H9 (cell line): ENCODE results near the gene DCLRE1A. TPM values are rescaled to one million over a fixed set of nuclear protein-coding genes. Genes with fewer than 3 reads are reported as not detected.

Source experiments
- DNase-seq: peaks from one replicate; pipeline ENCODE4 v3.0.0-alpha.2; 2017
- H2AFZ ChIP-seq: one replicate; pipeline ENCODE4 v1.6.1; 2013; ENCODE audit warnings: mild to moderate bottlenecking, low read length, control low read depth, moderate library complexity
- H2AK5ac ChIP-seq: 2 replicates; pipeline ENCODE4 v1.6.1; 2013; ENCODE audit warnings: low read length, control low read depth, mixed read lengths; ENCODE audit not compliant: insufficient read length
- H2BK120ac ChIP-seq: one replicate; pipeline ENCODE4 v1.6.1; 2013; ENCODE audit warnings: low read depth, mild to moderate bottlenecking, low read length, control low read depth, inconsistent platforms; ENCODE audit not compliant: poor library complexity, severe bottlenecking
- H2BK12ac ChIP-seq: 2 replicates; pipeline ENCODE4 v1.6.1; 2013; ENCODE audit warnings: low read length, control low read depth, mixed read lengths, low read depth; ENCODE audit not compliant: insufficient read length
- H2BK15ac ChIP-seq: 2 replicates; pipeline ENCODE4 v1.6.1; 2013; ENCODE audit warnings: low read depth, low read length, control low read depth
- H2BK20ac ChIP-seq: one replicate; pipeline ENCODE4 v1.6.1; 2013; ENCODE audit warnings: low read depth, mild to moderate bottlenecking, low read length, control low read depth, inconsistent platforms; ENCODE audit not compliant: poor library complexity, severe bottlenecking
- H2BK5ac ChIP-seq: 2 replicates; pipeline ENCODE4 v1.6.1; 2013; ENCODE audit warnings: low read length, control low read depth, mixed read lengths; ENCODE audit not compliant: insufficient read length
- H3K14ac ChIP-seq: 2 replicates; pipeline ENCODE4 v1.6.1; 2013; ENCODE audit warnings: low read length, control low read depth; ENCODE audit not compliant: insufficient read depth
- H3K18ac ChIP-seq: 2 replicates; pipeline ENCODE4 v1.6.1; 2013; ENCODE audit warnings: low read depth, mild to moderate bottlenecking, mixed read lengths, low read length, control low read depth; ENCODE audit not compliant: insufficient read length
- H3K23ac ChIP-seq: 2 replicates; pipeline ENCODE4 v1.6.1; 2013; ENCODE audit warnings: low read length, control low read depth, mixed read lengths, low read depth; ENCODE audit not compliant: insufficient read length
- H3K23me2 ChIP-seq: 2 replicates; pipeline ENCODE4 v1.6.1; 2013; ENCODE audit warnings: low read depth, mild to moderate bottlenecking, mixed read lengths, low read length, control low read depth; ENCODE audit not compliant: insufficient read length, poor library complexity, severe bottlenecking
- H3K27ac ChIP-seq: 2 replicates; pipeline ENCODE4 v1.5.1; 2013; ENCODE audit warnings: low read length, control low read depth, mixed read lengths, low read depth; ENCODE audit not compliant: insufficient read length
- H3K27me3 ChIP-seq: 2 replicates; pipeline ENCODE4 v1.6.1; 2013; ENCODE audit warnings: low read length, control low read depth, inconsistent platforms; ENCODE audit not compliant: insufficient read depth
- H3K4ac ChIP-seq: 2 replicates; pipeline ENCODE4 v1.6.1; 2013; ENCODE audit warnings: low read depth, mild to moderate bottlenecking, control low read depth, inconsistent platforms, low read length, moderate library complexity
- H3K4me1 ChIP-seq: 2 replicates; pipeline ENCODE4 v1.6.1; 2013; ENCODE audit warnings: low read length, control low read depth, inconsistent platforms; ENCODE audit not compliant: insufficient read depth
- H3K4me2 ChIP-seq: 2 replicates; pipeline ENCODE4 v1.6.1; 2013; ENCODE audit warnings: low read length, control low read depth, mixed read lengths; ENCODE audit not compliant: insufficient read length, insufficient read depth
- H3K56ac ChIP-seq: 2 replicates; pipeline ENCODE4 v1.6.1; 2013; ENCODE audit warnings: low read depth, mild to moderate bottlenecking, mixed read lengths, low read length, control low read depth; ENCODE audit not compliant: insufficient read length
- H3K79me1 ChIP-seq: 2 replicates; pipeline ENCODE4 v1.6.1; 2013; ENCODE audit warnings: low read depth, mild to moderate bottlenecking, moderate library complexity, low read length, control low read depth, inconsistent platforms; ENCODE audit not compliant: insufficient read depth, poor library complexity, severe bottlenecking
- H3K79me2 ChIP-seq: 2 replicates; pipeline ENCODE4 v1.6.1; 2013; ENCODE audit warnings: low read length, control low read depth, inconsistent platforms; ENCODE audit not compliant: insufficient read depth
- H3K9ac ChIP-seq: 2 replicates; pipeline ENCODE4 v1.6.1; 2013; ENCODE audit warnings: low read length, control low read depth, mixed read lengths; ENCODE audit not compliant: insufficient read length; ENCODE audit errors: extremely low read depth
- H3K9me3 ChIP-seq: one replicate; pipeline ENCODE4 v1.6.1; 2013; ENCODE audit warnings: low read depth, low read length, inconsistent platforms; ENCODE audit not compliant: control insufficient read depth
- H3T11ph ChIP-seq: one replicate; pipeline ENCODE4 v1.6.1; 2013; ENCODE audit warnings: mild to moderate bottlenecking, low read length, control low read depth, inconsistent platforms
- H4K20me1 ChIP-seq: one replicate; pipeline ENCODE4 v1.6.1; 2013; ENCODE audit not compliant: control insufficient read depth, insufficient read length, insufficient read depth
- H4K5ac ChIP-seq: 2 replicates; pipeline ENCODE4 v1.6.1; 2013; ENCODE audit warnings: low read depth, mild to moderate bottlenecking, mixed read lengths, low read length, control low read depth; ENCODE audit not compliant: insufficient read length
- H4K8ac ChIP-seq: replicated peaks from 2 replicates; pipeline ENCODE4 v1.6.1; 2013; ENCODE audit warnings: low read length, control low read depth, mixed read lengths, low read depth; ENCODE audit not compliant: insufficient read length
- H4K91ac ChIP-seq: 2 replicates; pipeline ENCODE4 v1.6.1; 2013; ENCODE audit warnings: low read depth, mild to moderate bottlenecking, moderate library complexity, mixed read lengths, low read length, control low read depth; ENCODE audit not compliant: insufficient read length
- H3K27ac Mint-ChIP-seq, 3 experiments: 2 replicates in 2 of 3; 3 replicates in 1 of 3; pipeline ENCODE4 v1.8.0; 2020 to 2021; ENCODE audit warnings: mixed read lengths in 3 of 3, mild to moderate bottlenecking in 1 of 3, moderate library complexity in 1 of 3
- H3K27me3 Mint-ChIP-seq: 2 replicates; pipeline ENCODE4 v1.8.0; 2021; ENCODE audit warnings: low read depth, mild to moderate bottlenecking, moderate library complexity, mixed read lengths
- H3K36me3 Mint-ChIP-seq, 3 experiments: 2 replicates in 2 of 3; 3 replicates in 1 of 3; pipeline ENCODE4 v1.8.0; 2020 to 2021; ENCODE audit warnings: low read depth in 3 of 3, mixed read lengths in 3 of 3; ENCODE audit not compliant: insufficient read depth in 1 of 3
- H3K4me1 Mint-ChIP-seq, 2 experiments: 2 replicates each; pipeline ENCODE4 v1.8.0; 2020; ENCODE audit warnings: mixed read lengths in 2 of 2
- H3K4me3 Mint-ChIP-seq, 2 experiments: 2 replicates in 1 of 2; 3 replicates in 1 of 2; pipeline ENCODE4 v1.8.0; 2020 to 2021; ENCODE audit warnings: mild to moderate bottlenecking in 2 of 2, mixed read lengths in 2 of 2, moderate library complexity in 1 of 2
- H3K9me3 Mint-ChIP-seq, 2 experiments: 2 replicates in 1 of 2; 3 replicates in 1 of 2; pipeline ENCODE4 v1.8.0; 2020; ENCODE audit warnings: mild to moderate bottlenecking in 2 of 2, mixed read lengths in 2 of 2, moderate library complexity in 1 of 2
- CTCF ChIP-seq: fragments of 200-600 bp; sonication (generic); conservative IDR thresholded peaks from 3 replicates; pipeline ENCODE4 v1.8.0; 2021; ENCODE audit warnings: antibody characterized with exemption, mild to moderate bottlenecking
- WGBS: extraction: QIAGEN DNeasy Blood & Tissue Kit; methylation state at CpG from one replicate; pipeline ENCODE4 v1.1.7; 2013; ENCODE audit warnings: missing lambda C conversion rate, low lambda C conversion rate, mixed read lengths; ENCODE audit not compliant: insufficient read length; ENCODE audit errors: extremely low coverage; 5-methylcytosine and 5-hydroxymethylcytosine counted together
- total RNA-seq: library from RNA; stranded (reverse); gene quantifications from 2 replicates; pipeline ENCODE4 v1.2.1, GENCODE V29; 2021

The DCLRE1A gene
- total RNA-seq, 1 experiment from 2014 or later = 9.9 TPM

- no peak overlapping the region for H3K4ac ChIP-seq
- no peak overlapping the region for H2BK12ac ChIP-seq
- H2AFZ ChIP-seq = no peak overlapping the region
- H3K23me2 ChIP-seq = no peaks in the 10 kb centered on the region
- H3K23ac ChIP-seq = no peak overlapping the region
- no peaks in the 10 kb centered on the region for H3K4me1 ChIP-seq
- Mint-ChIP-seq H3K4me1 (no peaks in the 10 kb centered on the region), H3K27me3 (no peaks in the 10 kb centered on the region), H3K36me3 (peaks cover 16 to 36% (median 18%) of the 10 kb centered on the region in 3 experiments), H3K9me3 (peaks cover 8 to 9% of the 10 kb centered on the region in 2 experiments), H3K4me3 (no peak overlapping the region), H3K27ac (no peak overlapping the region)
- H4K91ac ChIP-seq = no peak overlapping the region
- TF ChIP-seq CTCF = no peak
- no peak overlapping the region for H2AK5ac ChIP-seq
- no peak overlapping the region for H2BK15ac ChIP-seq
- WGBS = no CpG with 5 or more reads among the region's 3 CpGs
- H3K14ac ChIP-seq = no peak overlapping the region
- H3K18ac ChIP-seq = no peak overlapping the region
- H2BK20ac ChIP-seq = no peak overlapping the region
- no peaks in the 10 kb centered on the region for H4K20me1 ChIP-seq
- H3K9ac ChIP-seq = no peak overlapping the region
- no peak overlapping the region for H2BK120ac ChIP-seq
- H4K5ac ChIP-seq = no peak overlapping the region
- H3K79me2 ChIP-seq = 0 out of 2 replicates have a peak, but pooled peaks cover 2% of the 10 kb centered on the region
- H3K56ac ChIP-seq = no peak overlapping the region
- H3K27me3 ChIP-seq = no peaks in the 10 kb centered on the region
- no peak overlapping the region for H3K27ac ChIP-seq
- H3K4me2 ChIP-seq = no peak overlapping the region
- no peaks in the 10 kb centered on the region for H3K9me3 ChIP-seq
- H3K79me1 ChIP-seq = peaks cover 8% of the 10 kb centered on the region
- H4K8ac ChIP-seq = no peak overlapping the region
- no peak for DNase-seq
- no peak overlapping the region for H3T11ph ChIP-seq
- no peak overlapping the region for H2BK5ac ChIP-seq
Observed at GRCh38 chr10:113872139-113873030, 18.5 kb upstream of the DCLRE1A start.
